Measurements from ENCODE around the gene MYO1F. TPM values are rescaled to one million over a fixed set of nuclear protein-coding genes. Genes with fewer than 3 reads are reported as not detected.
A peak's percentile ranks its signal among the peaks of the same experiment; 100 is the strongest.
"Not testable (repeated sequence)": the region's sequence is repeated elsewhere in the genome, so short reads cannot be mapped to it uniquely, and the experiment has no call there.

MYO1F gene
- total RNA-seq, result 10 to 100 TPM in 1 of 4 donors, 1 to 10 TPM in 3; 5.1 to 21.5 (median 6.0) TPM

GRCh38 chr19:8577247-8577646 is at the start of gene MYO1F:
MYO1F (minus strand) TSS chr19:8577442; CDS start chr19:8577309, 133 bp downstream.
- intact Hi-C loops (cut with DNase I), result no loop called here
- H3K27me3 ChIP-seq, result no peaks in the 10 kb centered on the region
- H3K9me3 ChIP-seq, result no peaks in the 10 kb centered on the region
- no peak for TF ChIP-seq POLR2A (IDR thresholded peaks at IDR 0.05)
- no peak for TF ChIP-seq CTCF (IDR thresholded peaks at IDR 0.05)
- H3K36me3 ChIP-seq, result no peaks in the 10 kb centered on the region
- no peak within 1 kb of the TSS for H3K4me3 ChIP-seq (replicated peaks in 1 of 3)
- no peaks in the 10 kb centered on the region for H3K4me1 ChIP-seq
- DNase-seq, result peak in 1 of 2 donors; percentile 8
- H3K27ac ChIP-seq, result no peak within 1 kb of the TSS
- 5 to 28% methylated on average over 3 to 7 of the region's 7 CpGs for WGBS, 2 donors

- Histone ChIP-seq H3K4me1 (no peaks in the 10 kb centered on the region), H3K4me3 (replicated peaks in 1 of 3) (no peak overlapping the region), H3K27me3 (no peaks in the 10 kb centered on the region), H3K27ac (no peak overlapping the region), H3K9me3 (no peaks in the 10 kb centered on the region), H3K36me3 (no peaks in the 10 kb centered on the region)
- no peak for DNase-seq
- 82 to 83% methylated on average over 8 of the region's 8 CpGs for WGBS, 2 donors
- no peak for TF ChIP-seq POLR2A (IDR thresholded peaks at IDR 0.05)
- TF ChIP-seq CTCF (IDR thresholded peaks at IDR 0.05), result no peak
- intact Hi-C loops (cut with DNase I), result no loop called here
These were observed 49.6 kb upstream of the MYO1F start for GRCh38 chr19:8626842-8627241.

GRCh38 chr19:8622886-8623285 is 45.6 kb upstream of the MYO1F start:
- H3K27ac ChIP-seq; intact Hi-C loops (cut with DNase I): not testable (repeated sequence)
- WGBS, 2 donors, result 52 to 60% methylated on average over 4 of the region's 4 CpGs

GRCh38 chr19:8618751-8619150 is 41.5 kb upstream of the MYO1F start:
- no peak for TF ChIP-seq CTCF (IDR thresholded peaks at IDR 0.05)
- no peak for TF ChIP-seq POLR2A (IDR thresholded peaks at IDR 0.05)
- 59 to 60% methylated on average over 8 of the region's 8 CpGs for WGBS, 2 donors
- no peak for DNase-seq
- Histone ChIP-seq H3K27me3 (no peaks in the 10 kb centered on the region), H3K9me3 (no peaks in the 10 kb centered on the region), H3K4me1 (no peaks in the 10 kb centered on the region), H3K4me3 (replicated peaks in 1 of 3) (no peak overlapping the region), H3K36me3 (no peaks in the 10 kb centered on the region), H3K27ac (no peak overlapping the region)
- intact Hi-C loops (cut with DNase I), result no loop called here

More at GRCh38 chr19:8622886-8623285, 45.6 kb upstream of the MYO1F start:
- DNase-seq; H3K27me3 ChIP-seq; H3K4me3 ChIP-seq (replicated peaks in 1 of 3); H3K36me3 ChIP-seq; H3K9me3 ChIP-seq; H3K4me1 ChIP-seq: not testable (repeated sequence)

- Histone ChIP-seq H3K27me3 (no peaks in the 10 kb centered on the region), H3K27ac (no peak overlapping the region), H3K36me3 (no peaks in the 10 kb centered on the region), H3K4me1 (no peaks in the 10 kb centered on the region), H3K9me3 (no peaks in the 10 kb centered on the region), H3K4me3 (replicated peaks in 1 of 3) (no peak overlapping the region)
- TF ChIP-seq CTCF (IDR thresholded peaks at IDR 0.05), result no peak
- no peak for TF ChIP-seq POLR2A (IDR thresholded peaks at IDR 0.05)
- no peak for DNase-seq
- 83 to 88% methylated on average over 4 of the region's 4 CpGs for WGBS, 2 donors
- intact Hi-C loops (cut with DNase I), result no loop called here
These were observed 40.7 kb upstream of the MYO1F start for GRCh38 chr19:8617984-8618383.

GRCh38 chr19:8617325-8617724 is 40.1 kb upstream of the MYO1F start:
- DNase-seq; H3K36me3 ChIP-seq; H3K27ac ChIP-seq; H3K27me3 ChIP-seq; intact Hi-C loops (cut with DNase I); H3K4me3 ChIP-seq (replicated peaks in 1 of 3); H3K4me1 ChIP-seq; H3K9me3 ChIP-seq: not testable (repeated sequence)
- 60% methylated on average over 15 of the region's 15 CpGs for WGBS, 2 donors
